Measurements from ENCODE around the gene SKP1. TPM values are rescaled to one million over a fixed set of nuclear protein-coding genes. Genes with fewer than 3 reads are reported as not detected.
A peak's percentile ranks its signal among the peaks of the same experiment; 100 is the strongest.

Gene SKP1
- total RNA-seq, 1 donor: 349 TPM

DNA sequence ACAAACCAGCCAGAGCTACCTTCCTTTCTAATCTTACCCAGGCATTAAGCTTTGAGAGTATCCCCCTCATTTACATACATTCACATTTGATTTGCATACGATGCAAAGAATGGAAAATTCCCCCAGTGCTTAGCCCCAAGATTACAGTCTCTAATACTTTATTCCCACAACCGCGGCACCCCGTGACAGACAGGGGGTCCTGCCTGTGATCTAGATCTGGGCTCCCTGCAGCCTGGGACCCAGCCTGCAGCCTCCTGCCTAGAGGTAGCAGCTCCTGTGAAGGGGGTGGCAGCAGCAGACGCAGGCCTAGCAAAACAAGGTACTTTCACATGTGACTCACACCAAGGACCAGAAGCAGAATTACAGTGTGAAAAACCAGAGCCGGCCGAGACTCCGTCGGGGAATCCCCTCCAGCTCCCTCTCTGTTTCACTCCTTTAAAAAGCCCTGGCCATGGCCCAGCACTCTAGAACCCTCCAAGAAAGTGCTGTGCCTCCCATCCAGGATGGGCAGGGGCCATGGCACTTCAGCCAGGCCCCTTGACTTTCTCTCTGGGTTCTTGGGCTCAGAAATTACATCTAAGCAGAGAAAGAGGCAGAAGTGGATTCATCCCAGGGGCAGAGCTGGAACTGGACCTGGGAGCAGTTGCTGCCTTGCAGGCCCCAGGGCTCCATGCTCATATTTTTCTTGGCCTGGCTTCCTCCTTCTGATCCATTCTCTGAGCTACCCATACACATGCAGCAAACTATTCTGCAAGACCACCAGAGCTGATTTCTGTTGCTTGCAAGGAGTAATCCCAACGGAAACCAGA is 76.3 kb downstream of the SKP1 start:
- H3K4me3 ChIP-seq (ENCODE audit: low read depth, low read length): no peak overlapping the region
- DNase-seq (ENCODE audit: low read depth): peak; percentile 78
- TF ChIP-seq, protein P1, sequence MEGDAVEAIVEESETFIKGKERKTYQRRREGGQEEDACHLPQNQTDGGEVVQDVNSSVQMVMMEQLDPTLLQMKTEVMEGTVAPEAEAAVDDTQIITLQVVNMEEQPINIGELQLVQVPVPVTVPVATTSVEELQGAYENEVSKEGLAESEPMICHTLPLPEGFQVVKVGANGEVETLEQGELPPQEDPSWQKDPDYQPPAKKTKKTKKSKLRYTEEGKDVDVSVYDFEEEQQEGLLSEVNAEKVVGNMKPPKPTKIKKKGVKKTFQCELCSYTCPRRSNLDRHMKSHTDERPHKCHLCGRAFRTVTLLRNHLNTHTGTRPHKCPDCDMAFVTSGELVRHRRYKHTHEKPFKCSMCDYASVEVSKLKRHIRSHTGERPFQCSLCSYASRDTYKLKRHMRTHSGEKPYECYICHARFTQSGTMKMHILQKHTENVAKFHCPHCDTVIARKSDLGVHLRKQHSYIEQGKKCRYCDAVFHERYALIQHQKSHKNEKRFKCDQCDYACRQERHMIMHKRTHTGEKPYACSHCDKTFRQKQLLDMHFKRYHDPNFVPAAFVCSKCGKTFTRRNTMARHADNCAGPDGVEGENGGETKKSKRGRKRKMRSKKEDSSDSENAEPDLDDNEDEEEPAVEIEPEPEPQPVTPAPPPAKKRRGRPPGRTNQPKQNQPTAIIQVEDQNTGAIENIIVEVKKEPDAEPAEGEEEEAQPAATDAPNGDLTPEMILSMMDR (IDR thresholded peaks at IDR 0.05; ENCODE audit: insufficient read depth, low read length): no peak

DNA sequence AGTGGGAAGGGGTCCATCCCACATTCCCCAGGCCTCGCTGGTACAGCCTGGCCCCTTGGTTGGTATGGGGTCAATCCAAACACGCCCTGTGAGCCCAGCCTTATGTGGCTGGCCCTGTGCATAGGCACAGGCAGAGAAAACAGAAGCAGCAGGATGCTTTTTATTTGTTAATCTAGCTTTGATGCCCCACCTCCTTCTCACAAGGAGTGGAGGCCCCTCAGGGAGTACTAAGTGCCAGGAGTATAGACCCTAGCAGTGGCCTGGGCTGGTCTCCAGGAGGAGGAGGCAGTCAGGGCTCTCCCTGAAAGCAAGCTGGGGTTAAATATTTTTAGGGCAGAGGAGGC is 76.8 kb downstream of the SKP1 start:
- DNase-seq (ENCODE audit: low read depth): no peak
- H3K4me3 ChIP-seq (ENCODE audit: low read depth, low read length): no peak overlapping the region
- TF ChIP-seq, protein P1 (IDR thresholded peaks at IDR 0.05; ENCODE audit: insufficient read depth, low read length): no peak

DNA sequence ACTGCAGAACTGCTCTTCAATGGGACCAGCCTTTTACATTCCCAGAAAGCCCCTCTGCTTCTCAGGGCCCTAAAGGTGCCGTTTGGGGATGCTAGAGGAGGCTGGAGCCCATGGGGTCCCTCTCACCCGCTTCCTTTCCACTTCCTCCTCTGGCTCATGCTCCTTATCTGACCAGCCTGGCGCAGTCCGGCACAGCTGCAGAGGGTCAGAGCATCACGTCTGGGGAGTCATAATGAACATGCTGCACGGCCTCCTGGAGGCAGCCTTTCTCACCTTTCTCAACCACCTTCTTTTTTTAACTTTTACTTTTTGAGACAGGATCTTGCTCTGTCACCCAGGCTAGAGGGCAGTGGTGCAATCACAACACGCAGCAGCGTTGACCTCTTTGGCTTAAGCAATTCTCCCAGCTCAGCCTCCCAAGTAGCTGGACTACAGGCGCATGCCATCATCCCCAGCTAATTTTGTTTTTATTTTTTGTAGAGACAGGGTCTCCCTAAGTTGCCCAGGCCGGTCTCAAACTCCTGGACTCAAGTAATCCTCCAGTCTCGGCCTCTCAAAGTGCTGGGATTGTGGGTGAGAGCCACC is 77.4 kb downstream of the SKP1 start:
- TF ChIP-seq, protein P1 (IDR thresholded peaks at IDR 0.05; ENCODE audit: insufficient read depth, low read length): no peak
- no peak overlapping the region for H3K4me3 ChIP-seq (ENCODE audit: low read depth, low read length)
- DNase-seq (ENCODE audit: low read depth): no peak

Small RNA genes lying within 50 kb of the gene (small RNA-seq; reads per million reads assigned to genes)
- gene MIR3661: not detected

Other genes starting within 250 kb of the SKP1 start
- 31.1 and 66.6 TPM in 2 replicates for gene C5orf15, start 208.3 kb downstream of the SKP1 start, total RNA-seq (ENCODE audit: low replicate concordance)
- gene VDAC1, start 172.0 kb downstream of the SKP1 start, total RNA-seq (ENCODE audit: low replicate concordance): 91.3 and 277 TPM in 2 replicates
- 1.1 and 16.8 TPM in 2 replicates for gene TCF7, start 62.3 kb downstream of the SKP1 start, total RNA-seq (ENCODE audit: low replicate concordance)
- 76.6 and 137 TPM in 2 replicates for gene PPP2CA, start 49.1 kb upstream of the SKP1 start, total RNA-seq (ENCODE audit: low replicate concordance)
- 0.25 and 4.4 TPM in 2 replicates for gene CDKL3, start 190.2 kb upstream of the SKP1 start, total RNA-seq (ENCODE audit: low replicate concordance)
- gene UBE2B, start 194.6 kb upstream of the SKP1 start, total RNA-seq (ENCODE audit: low replicate concordance): 19.8 and 49.1 TPM in 2 replicates
- gene CDKN2AIPNL, start 234.9 kb upstream of the SKP1 start, total RNA-seq (ENCODE audit: low replicate concordance): 6.5 and 36.3 TPM in 2 replicates

All from fibroblast of the aortic adventitia (primary cell).